GM13976 (cell line): ENCODE measurements around the gene ITPRIP.

Source experiments
- DNase-seq: peaks from one replicate; pipeline ENCODE4 v3.0.0; 2012; ENCODE audit warnings: low spot score
- CTCF ChIP-seq: IDR thresholded peaks from 2 replicates; pipeline ENCODE4 v1.5.1; 2012; ENCODE audit warnings: borderline replicate concordance, mild to moderate bottlenecking; ENCODE audit not compliant: insufficient read depth; ENCODE audit errors: extremely low read depth, missing control alignments, control extremely low read depth
- in situ Hi-C: fragments of 300-500 bp; cut with MboI; formaldehyde crosslinking; loops from one replicate; pipeline ENCODE4 v1.12.0; 2022; ENCODE audit warnings: low sequenced_read_pairs, mixed read lengths, inconsistent platforms; ENCODE audit not compliant: unreplicated experiment

The ITPRIP gene

GRCh38 chr10:104334965-104335650 is 3.2 kb downstream of the ITPRIP start:
- in situ Hi-C loops, result no loop called here
- no peak for DNase-seq
- no peak for TF ChIP-seq CTCF

GRCh38 chr10:104334561-104334960 is 3.7 kb downstream of the ITPRIP start:
- in situ Hi-C loops, result no loop called here
- DNase-seq, result no peak
- no peak for TF ChIP-seq CTCF

GRCh38 chr10:104333728-104334373 is 4.4 kb downstream of the ITPRIP start:
- in situ Hi-C loops, result no loop called here
- TF ChIP-seq CTCF, result no peak
- DNase-seq, result no peak

GRCh38 chr10:104333032-104333727 is 5.1 kb downstream of the ITPRIP start:
- TF ChIP-seq CTCF, result no peak
- DNase-seq, result no peak
- in situ Hi-C loops, result no loop called here

- DNase-seq, result no peak
- in situ Hi-C loops, result no loop called here
- no peak for TF ChIP-seq CTCF
These were observed 5.8 kb downstream of the ITPRIP start for GRCh38 chr10:104332243-104333031.

- in situ Hi-C loops, result no loop called here
- no peak for TF ChIP-seq CTCF
- DNase-seq, result no peak
These were observed 6.9 kb downstream of the ITPRIP start for GRCh38 chr10:104331208-104331838.
